IPS DF 4.7 (cell line): ENCODE results near the gene ADGRD2.

Source experiments
- DNase-seq: peaks from one replicate; pipeline ENCODE4 v3.0.0-alpha.2; 2013; ENCODE audit warnings: low spot score; ENCODE audit errors: extremely low read depth

ADGRD2 gene

GRCh38 chr9:124457079-124457886, 7.0 kb downstream of the ADGRD2 start:
- DNase-seq: no peak

- no peak for DNase-seq
Observed at GRCh38 chr9:124457887-124458431, 7.7 kb downstream of the ADGRD2 start.

GRCh38 chr9:124458441-124458840, 8.2 kb downstream of the ADGRD2 start:
- DNase-seq: no peak

GRCh38 chr9:124462739-124463138, 12.5 kb downstream of the ADGRD2 start:
- DNase-seq: no peak

GRCh38 chr9:124465736-124466135, 15.5 kb downstream of the ADGRD2 start:
- DNase-seq: no peak

- no peak for DNase-seq
Observed at GRCh38 chr9:124467410-124468060, 17.3 kb downstream of the ADGRD2 start.

GRCh38 chr9:124468061-124468740, 17.9 kb downstream of the ADGRD2 start:
- no peak for DNase-seq

GRCh38 chr9:124469011-124469832, 19.0 kb downstream of the ADGRD2 start:
- DNase-seq: no peak

GRCh38 chr9:124470306-124470705, 20.1 kb downstream of the ADGRD2 start:
- DNase-seq: no peak

GRCh38 chr9:124470726-124471125, 20.5 kb downstream of the ADGRD2 start:
- DNase-seq: no peak

- DNase-seq: no peak
Observed at GRCh38 chr9:124471761-124472160, 21.5 kb downstream of the ADGRD2 start.

- DNase-seq: no peak
Observed at GRCh38 chr9:124472770-124473169, 22.5 kb downstream of the ADGRD2 start.

GRCh38 chr9:124473310-124473709, 23.1 kb downstream of the ADGRD2 start:
- DNase-seq: no peak

GRCh38 chr9:124474151-124474550, 23.9 kb downstream of the ADGRD2 start:
- no peak for DNase-seq

GRCh38 chr9:124475158-124475867, 25.1 kb downstream of the ADGRD2 start:
- no peak for DNase-seq

GRCh38 chr9:124475868-124476690, 25.8 kb downstream of the ADGRD2 start:
- no peak for DNase-seq

- DNase-seq: no peak
Observed at GRCh38 chr9:124477211-124477647, 27.0 kb downstream of the ADGRD2 start.

GRCh38 chr9:124477648-124478285, 27.5 kb downstream of the ADGRD2 start:
- DNase-seq: no peak

GRCh38 chr9:124478354-124478753, 28.1 kb downstream of the ADGRD2 start:
- no peak for DNase-seq
